SK-N-SH (cell line): Measurements from ENCODE around the gene DDX1. TPM values are rescaled to one million over a fixed set of nuclear protein-coding genes. Genes with fewer than 3 reads are reported as not detected.

Experiments used
- CTCF ChIA-PET: fragments of 300-600, 350-600 bp; formaldehyde crosslinking; extraction: SDS; loops from one replicate; lab custom pipeline; 2021; lab: Yijun Ruan, JAX
- POLR2A ChIA-PET: fragments of 350-600 bp; sonication (Branson Sonifier 250); formaldehyde crosslinking; extraction: SDS; loops from one replicate; lab custom pipeline; 2020; ENCODE audit warnings: antibody characterized with exemption, inconsistent platforms; lab: Yijun Ruan, JAX
- DNase-seq: peaks from one replicate; pipeline ENCODE4 v3.0.0; 2012
- H2AFZ ChIP-seq: fragments of 200-600 bp; sonication (generic); 2 replicates; pipeline ENCODE4 v1.8.1; 2016; ENCODE audit warnings: antibody characterized with exemption, mild to moderate bottlenecking, low read depth
- H3F3A ChIP-seq: fragments of 200-600 bp; sonication (generic); replicated peaks from 2 replicates; pipeline ENCODE3; 2016; ENCODE audit warnings: antibody characterized with exemption, mild to moderate bottlenecking; ENCODE audit not compliant: insufficient read depth
- H3K27ac ChIP-seq, 2 experiments: fragments of 200-500 bp in 1 of 2; fragments of 200-600 bp in 1 of 2; sonication (Bioruptor generic) in 1 of 2; sonication (generic), shearing (Covaris generic) in 1 of 2; 2 replicates each; pipeline versions ENCODE4 v1.5.1 to v1.6.1; 2014 to 2016; ENCODE audit warnings: low read depth in 2 of 2, inconsistent platforms in 1 of 2, low read length in 1 of 2, mild to moderate bottlenecking in 1 of 2, mixed read lengths in 1 of 2
- H3K27me3 ChIP-seq: fragments of 200-600 bp; sonication (generic), shearing (Covaris generic); 2 replicates; pipeline ENCODE4 v1.6.1; 2016; ENCODE audit warnings: mixed run types; ENCODE audit not compliant: insufficient read depth
- H3K36me3 ChIP-seq, 2 experiments: fragments of 200-500 bp in 1 of 2; fragments of 200-600 bp in 1 of 2; sonication (Bioruptor generic) in 1 of 2; sonication (generic) in 1 of 2; replicated peaks in 1 of 2; 2 replicates each; pipeline versions ENCODE3 to v1.5.1; 2014 to 2016; ENCODE audit warnings: low read length in 1 of 2, mild to moderate bottlenecking in 1 of 2; ENCODE audit not compliant: insufficient read depth in 2 of 2, control insufficient read depth in 1 of 2
- H3K4me1 ChIP-seq, 2 experiments: fragments of 200-500 bp in 1 of 2; fragments of 200-600 bp in 1 of 2; sonication (Bioruptor generic) in 1 of 2; sonication (generic), shearing (Covaris generic) in 1 of 2; 2 replicates each; pipeline versions ENCODE4 v1.5.1 to v1.6.1; 2014 to 2016; ENCODE audit warnings: low read depth in 1 of 2, low read length in 1 of 2, mixed run types in 1 of 2; ENCODE audit not compliant: insufficient read depth in 2 of 2, control insufficient read depth in 1 of 2
- H3K4me2 ChIP-seq: fragments of 200-600 bp; sonication (generic), shearing (Covaris generic); 2 replicates; pipeline ENCODE4 v1.6.1; 2017; ENCODE audit warnings: mixed run types
- H3K4me3 ChIP-seq, 2 experiments: fragments of 200-500 bp in 1 of 2; fragments of 200-600 bp in 1 of 2; sonication (Bioruptor generic) in 1 of 2; sonication (generic), shearing (Covaris generic) in 1 of 2; 2 replicates each; pipeline versions ENCODE4 v1.5.1 to v1.8.1; 2014 to 2016; ENCODE audit warnings: low read depth in 2 of 2, inconsistent platforms in 1 of 2, low read length in 1 of 2, mild to moderate bottlenecking in 1 of 2, mixed read lengths in 1 of 2, moderate library complexity in 1 of 2
- H3K79me2 ChIP-seq: fragments of 200-600 bp; sonication (generic); 2 replicates; pipeline ENCODE4 v1.8.1; 2017; ENCODE audit warnings: mild to moderate bottlenecking; ENCODE audit not compliant: insufficient read depth
- H3K9ac ChIP-seq: fragments of 200-600 bp; sonication (generic); 2 replicates; pipeline ENCODE4 v1.6.1; 2017; ENCODE audit warnings: mixed run types
- H3K9me2 ChIP-seq: fragments of 200-600 bp; sonication (generic); 2 replicates; pipeline ENCODE4 v1.6.1; 2017; ENCODE audit warnings: mixed run types
- H3K9me3 ChIP-seq: fragments of 200-600 bp; sonication (generic); 2 replicates; pipeline ENCODE4 v1.6.1; 2017; ENCODE audit warnings: mixed run types, mild to moderate bottlenecking, moderate library complexity
- H4K20me1 ChIP-seq: fragments of 200-600 bp; sonication (generic); 2 replicates; pipeline ENCODE4 v1.6.1; 2017; ENCODE audit warnings: mild to moderate bottlenecking, mixed run types; ENCODE audit not compliant: insufficient read depth
- CHD2 ChIP-seq: fragments of 150-350 bp; IDR thresholded peaks from 2 replicates; pipeline ENCODE4 v1.6.1; 2018; ENCODE audit warnings: low read length; ENCODE audit not compliant: partially characterized antibody
- CTCF ChIP-seq: fragments of 200-600 bp; sonication (generic); IDR thresholded peaks from 2 replicates; pipeline ENCODE4 v1.6.1; 2017; ENCODE audit warnings: antibody characterized with exemption, mild to moderate bottlenecking, moderate library complexity
- ELF1 ChIP-seq: IDR thresholded peaks from 2 replicates; pipeline ENCODE4 v1.4.0; 2012
- EP300 ChIP-seq, 2 experiments: IDR thresholded peaks; 2 replicates each; pipeline versions ENCODE4 v1.4.0 to v1.6.1; 2012; ENCODE audit warnings: borderline replicate concordance in 1 of 2, low read depth in 1 of 2, low read length in 1 of 2
- FOXJ3 ChIP-seq: sonication (generic); formaldehyde crosslinking; IDR thresholded peaks from 2 replicates; pipeline ENCODE4 v1.5.1; 2020; ENCODE audit warnings: mild to moderate bottlenecking, missing genetic modification reagents
- FOXM1 ChIP-seq: IDR thresholded peaks from 2 replicates; pipeline ENCODE4 v1.4.0; 2012; ENCODE audit warnings: low read depth, mild to moderate bottlenecking
- GABPA ChIP-seq: IDR thresholded peaks from 2 replicates; pipeline ENCODE4 v1.4.0; 2012; ENCODE audit warnings: low read depth, mild to moderate bottlenecking
- GATA2 ChIP-seq: sonication (generic); formaldehyde crosslinking; IDR thresholded peaks from 2 replicates; pipeline ENCODE4 v1.5.0; 2020; ENCODE audit warnings: mild to moderate bottlenecking, missing genetic modification reagents
- MAX ChIP-seq: IDR thresholded peaks from 2 replicates; pipeline ENCODE4 v1.4.0; 2012; ENCODE audit warnings: low read depth
- MXI1 ChIP-seq: IDR thresholded peaks from 2 replicates; pipeline ENCODE4 v1.6.1; 2012; ENCODE audit warnings: mild to moderate bottlenecking, low read depth, low read length, improper control_type of control experiment
- NFIC ChIP-seq: IDR thresholded peaks from 2 replicates; pipeline ENCODE4 v1.4.0; 2012; ENCODE audit warnings: borderline replicate concordance
- NRF1 ChIP-seq: IDR thresholded peaks from 2 replicates; pipeline ENCODE4 v1.6.1; 2012; ENCODE audit warnings: low read depth, mild to moderate bottlenecking, low read length
- PBX3 ChIP-seq: IDR thresholded peaks from 2 replicates; pipeline ENCODE4; 2012
- POLR2AphosphoS5 ChIP-seq: IDR thresholded peaks from 2 replicates; pipeline ENCODE4 v1.6.1; 2012; ENCODE audit warnings: low read depth, low read length
- RCOR1 ChIP-seq: fragments of 150-350 bp; IDR thresholded peaks from 2 replicates; pipeline ENCODE4 v1.6.1; 2017; ENCODE audit warnings: antibody characterized with exemption, low read length
- REST ChIP-seq: IDR thresholded peaks from 2 replicates; pipeline ENCODE4 v1.6.1; 2012; ENCODE audit warnings: mild to moderate bottlenecking, low read depth, low read length, moderate library complexity
- RXRA ChIP-seq: IDR thresholded peaks from 2 replicates; pipeline ENCODE4 v1.4.0; 2012; ENCODE audit warnings: low read depth, mild to moderate bottlenecking, borderline replicate concordance
- SIN3A ChIP-seq: IDR thresholded peaks from 2 replicates; pipeline ENCODE4 v1.6.1; 2012; ENCODE audit warnings: low read depth, mild to moderate bottlenecking, low read length, moderate library complexity, borderline replicate concordance
- SMC3 ChIP-seq: IDR thresholded peaks from 2 replicates; pipeline ENCODE4 v1.6.1; 2012; ENCODE audit warnings: low read depth, low read length, improper control_type of control experiment
- TAF1 ChIP-seq: IDR thresholded peaks from 2 replicates; pipeline ENCODE4 v1.6.1; 2012; ENCODE audit warnings: low read depth, mild to moderate bottlenecking, low read length, moderate library complexity, borderline replicate concordance
- TCF12 ChIP-seq: IDR thresholded peaks from 2 replicates; pipeline ENCODE4 v1.4.0; 2012
- YY1 ChIP-seq: IDR thresholded peaks from 2 replicates; pipeline ENCODE4 v1.4.0; 2012; ENCODE audit warnings: low read depth, mild to moderate bottlenecking
- WGBS: methylation state at CpG from one replicate; pipeline ENCODE4 v1.1.6; 2017; ENCODE audit warnings: low lambda C conversion rate; 5-methylcytosine and 5-hydroxymethylcytosine counted together
- polyA plus RNA-seq, 3 experiments: library from polyadenylated mRNA; depleted of rRNA; stranded (reverse); fragments of >200 nt; gene quantifications; 2 replicates each; pipeline ENCODE4 v1.2.3, GENCODE V29; 2012

Gene DDX1
- polyA plus RNA-seq, 1 of the 3 experiments (the other 2 are of a cell fraction): 54.5 TPM

GRCh38 chr2:15560988-15561573 lies 30.6 kb upstream of the DDX1 start, which contains the start of gene NBAS:
TSS of gene NBAS (minus strand) at chr2:15561334. CDS start at chr2:15561304, 30 bp downstream.
- peak within 1 kb of the TSS; percentile 92 for H3K4me2 ChIP-seq
- peak within 1 kb of the TSS; percentile 62 to 86; a peak in 3 of 4 replicates for H3K27ac ChIP-seq
- CTCF ChIA-PET: interaction anchor here (0.7 to 4.0 kb wide), 6 partner anchors 15 to 502 kb away, joined by 3 to 25 read pairs (median 4); no protein-coding TSS in a partner anchor
- TF ChIP-seq SMC3: no peak
- no peak for TF ChIP-seq FOXM1
- TF ChIP-seq FOXJ3 (CRISPR knock-in tag): 0 out of 2 replicates have a peak, but pooled peaks have one; percentile 30
- TF ChIP-seq RXRA: no peak
- TF ChIP-seq NFIC: no peak
- peak; percentile 93 for TF ChIP-seq MXI1
- no peak for TF ChIP-seq GATA2 (CRISPR knock-in tag)
- TF ChIP-seq SIN3A: peak; percentile 98
- peak; percentile 94 for TF ChIP-seq TAF1
- peak; percentile 77 for TF ChIP-seq MAX
- no peak for TF ChIP-seq GABPA
- TF ChIP-seq CTCF: no peak
- no peak; a peak in 2 of 4 replicates for TF ChIP-seq EP300 (IDR thresholded peaks at IDR 0.05; ENCODE audit: borderline replicate concordance in 1 of 2, low read depth in 1 of 2, low read length in 1 of 2)
- peak; percentile 51; the same call in 1 of the 2 replicates for TF ChIP-seq PBX3
- TF ChIP-seq YY1: peak; percentile 97
- peak; percentile 89 for TF ChIP-seq CHD2
- TF ChIP-seq NRF1: no peak
- peak; percentile 91 for TF ChIP-seq POLR2AphosphoS5
- no peak for TF ChIP-seq TCF12
- peak; percentile 74; the same call in 1 of the 2 replicates for TF ChIP-seq RCOR1
- peak; percentile 77 for TF ChIP-seq ELF1
- TF ChIP-seq REST: peak; percentile 82
- WGBS: 1% methylated on average over 28 of the region's 30 CpGs
- DNase-seq: peak; percentile 89
- no peaks in the 10 kb centered on the region for H3K27me3 ChIP-seq
- H3K4me1 ChIP-seq: peaks cover 5 to 15% of the 10 kb centered on the region in 2 experiments; a peak in 2 of 4 replicates
- peak within 1 kb of the TSS; percentile 75 for H3K9ac ChIP-seq
- peaks cover 8% of the 10 kb centered on the region for H3F3A ChIP-seq
- peak within 1 kb of the TSS; percentile 87 to 98 for H3K4me3 ChIP-seq
- peak within 1 kb of the TSS; percentile 100 for H2AFZ ChIP-seq
- H3K9me3 ChIP-seq: no peaks in the 10 kb centered on the region
- no peaks in the 10 kb centered on the region for H3K9me2 ChIP-seq
- peaks cover 49% of the 10 kb centered on the region for H3K79me2 ChIP-seq
- H3K36me3 ChIP-seq: peaks cover 6% of the 10 kb centered on the region in 2 experiments
- POLR2A ChIA-PET: interaction anchor here (1.1 to 1.4 kb wide), 2 partner anchors 14 to 177 kb away, joined by 3 read pairs; no protein-coding TSS in a partner anchor
- peaks cover 9% of the 10 kb centered on the region; the same call in 1 of the 2 replicates for H4K20me1 ChIP-seq
